HG03565 (cell line): ENCODE data around the gene CCR8.

Experiments
- ATAC-seq: cut with Tn5 transposase; IDR thresholded peaks from one replicate; pipeline ENCODE4 v1.9.1; 2021; ENCODE audit warnings: mild to moderate bottlenecking, moderate library complexity; ENCODE audit not compliant: unreplicated experiment

Gene CCR8, protein sequence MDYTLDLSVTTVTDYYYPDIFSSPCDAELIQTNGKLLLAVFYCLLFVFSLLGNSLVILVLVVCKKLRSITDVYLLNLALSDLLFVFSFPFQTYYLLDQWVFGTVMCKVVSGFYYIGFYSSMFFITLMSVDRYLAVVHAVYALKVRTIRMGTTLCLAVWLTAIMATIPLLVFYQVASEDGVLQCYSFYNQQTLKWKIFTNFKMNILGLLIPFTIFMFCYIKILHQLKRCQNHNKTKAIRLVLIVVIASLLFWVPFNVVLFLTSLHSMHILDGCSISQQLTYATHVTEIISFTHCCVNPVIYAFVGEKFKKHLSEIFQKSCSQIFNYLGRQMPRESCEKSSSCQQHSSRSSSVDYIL

DNA sequence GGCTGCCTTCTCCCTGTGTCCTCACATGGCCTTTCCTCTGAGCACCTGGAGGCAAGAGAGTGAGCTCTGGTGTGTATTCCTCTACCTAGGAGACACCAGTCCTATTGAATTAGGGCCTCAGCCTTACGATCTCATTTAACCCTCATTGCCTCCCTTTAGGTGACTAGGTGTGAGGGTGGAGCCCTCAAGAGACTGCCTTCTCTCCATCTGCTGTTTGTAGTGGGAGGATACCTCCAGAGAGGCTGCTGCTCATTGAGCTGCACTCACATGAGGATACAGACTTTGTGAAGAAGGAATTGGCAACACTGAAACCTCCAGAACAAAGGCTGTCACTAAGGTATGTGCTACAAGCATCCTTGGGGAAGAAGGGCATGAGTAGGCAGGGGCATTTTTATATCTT, at the start of gene CCR8:
Gene CCR8 (plus strand): TSS at position 217 of the 400 bp plus-strand sequence. CDS start 2,623 bp downstream, outside the sequence.
- ATAC-seq: no peak

DNA sequence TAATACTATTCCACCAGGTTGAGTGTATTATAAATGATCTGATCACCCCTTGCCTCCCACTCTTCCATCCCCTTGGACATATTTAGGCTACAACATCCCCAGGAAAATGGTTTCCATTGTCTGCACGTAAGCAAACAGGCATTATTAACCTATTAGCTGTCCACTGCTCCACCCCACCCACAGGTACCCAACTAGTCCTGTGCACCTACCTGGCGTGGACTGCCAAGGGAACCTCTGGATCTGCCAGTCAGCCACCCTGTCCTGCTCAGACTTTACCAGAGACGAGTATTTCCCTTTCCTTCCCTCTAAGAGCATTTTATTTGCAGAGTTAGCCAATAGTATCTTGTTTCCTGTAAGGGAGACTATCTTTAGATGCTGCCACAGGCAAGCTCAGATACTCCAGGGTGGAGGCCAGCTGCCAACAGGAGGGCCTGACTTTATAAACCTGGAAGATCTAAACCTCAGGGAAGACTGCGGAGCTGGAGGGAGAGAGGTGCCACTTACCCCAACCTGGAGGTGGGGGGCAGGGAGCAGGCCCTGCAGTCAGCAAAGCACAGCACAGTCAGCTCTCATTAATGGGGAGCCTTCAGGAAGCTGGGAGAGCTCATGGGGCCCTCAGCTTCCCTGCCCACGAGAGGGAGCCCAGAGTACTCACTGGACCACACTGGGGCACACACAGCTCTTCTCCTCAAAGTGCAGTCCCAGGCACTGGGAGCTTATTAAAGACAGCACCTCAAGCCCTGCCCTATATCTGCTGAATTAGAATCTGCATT, 49.6 kb upstream of the CCR8 start, which contains the start of gene CX3CR1:
Gene CX3CR1 (minus strand): TSS at position 292 of the 773 bp plus-strand sequence. CDS start 13,527 bp downstream, outside the sequence.
- no peak for ATAC-seq

DNA sequence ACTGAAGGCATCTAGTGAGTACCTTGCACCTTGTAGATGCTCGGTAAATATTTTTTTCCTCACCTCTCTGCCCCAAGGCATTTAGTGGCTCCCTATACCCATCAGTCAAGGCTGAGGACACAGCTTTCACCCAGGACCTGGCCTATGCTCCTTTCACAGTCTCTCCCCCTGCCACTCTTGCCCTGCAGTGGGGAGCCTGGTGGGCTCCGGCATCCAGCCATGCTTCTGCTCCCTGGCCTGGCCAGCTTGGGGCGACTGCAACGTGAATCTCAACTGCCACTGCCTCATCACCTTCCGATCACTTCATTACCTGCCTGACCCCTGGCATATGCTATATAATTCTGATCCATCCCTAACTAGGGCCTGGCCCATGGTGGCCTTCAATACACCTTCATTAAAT, 48.9 kb upstream of the CCR8 start:
- ATAC-seq: no peak

DNA sequence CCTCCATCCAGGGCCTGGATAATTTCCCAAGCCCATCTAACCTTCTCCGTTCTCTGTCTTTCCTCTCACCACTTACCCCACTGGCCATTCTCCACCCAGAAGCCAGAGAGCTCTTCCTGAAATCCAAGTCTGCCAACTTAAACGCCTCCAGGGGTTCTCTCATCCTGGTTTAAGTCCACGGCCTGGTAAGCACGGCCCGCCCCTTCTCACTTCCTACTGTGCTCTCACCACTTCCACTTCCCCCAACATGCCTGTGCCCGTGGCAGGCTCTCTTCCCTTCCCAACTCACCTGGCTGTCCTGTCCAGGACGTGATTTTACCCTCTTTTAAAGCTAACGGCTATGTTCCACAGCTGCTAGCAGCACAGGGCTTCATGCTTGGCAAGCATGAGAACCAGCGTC, 48.0 kb upstream of the CCR8 start:
- ATAC-seq: no peak

DNA sequence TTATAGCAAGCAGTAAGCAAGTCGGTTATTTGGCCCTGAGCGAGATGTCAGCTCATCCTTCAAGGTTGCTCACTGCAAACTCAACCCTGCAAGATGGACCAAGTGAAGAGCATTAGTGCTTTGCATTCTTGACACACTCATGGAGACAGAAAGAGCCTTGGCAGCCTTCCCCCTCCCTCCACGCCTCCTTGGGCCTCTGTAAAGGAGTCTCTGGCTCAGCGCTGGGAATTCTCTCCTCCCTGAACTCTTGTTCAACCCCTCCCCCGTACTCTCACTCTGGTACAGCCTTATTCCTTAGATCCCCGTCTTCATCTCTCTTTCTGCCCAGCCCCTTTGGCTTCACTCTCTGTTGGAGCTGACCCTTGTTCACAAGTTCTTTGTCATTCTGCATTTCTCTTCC, 47.5 kb upstream of the CCR8 start:
- no peak for ATAC-seq

DNA sequence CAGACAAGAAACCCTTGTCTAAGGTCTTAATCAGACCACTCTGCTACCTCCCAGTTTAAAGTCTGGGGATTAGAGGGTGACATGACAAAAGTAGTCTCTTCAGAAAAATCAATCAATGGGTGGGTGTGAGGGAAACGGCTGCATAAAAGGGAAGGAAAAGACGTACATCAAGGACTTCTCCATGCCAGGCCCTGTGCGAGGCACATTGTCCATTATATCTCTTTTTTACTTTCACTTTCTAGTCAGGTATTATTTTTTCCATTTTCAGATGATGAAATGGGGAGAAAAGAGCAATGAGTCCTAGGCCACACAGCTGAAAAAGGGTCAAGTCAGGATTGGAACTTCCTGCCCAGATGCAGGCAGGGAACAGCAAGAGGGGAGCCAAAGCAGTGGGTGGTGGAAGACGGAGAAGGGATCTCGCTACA, 45.0 kb upstream of the CCR8 start:
- ATAC-seq: no peak

DNA sequence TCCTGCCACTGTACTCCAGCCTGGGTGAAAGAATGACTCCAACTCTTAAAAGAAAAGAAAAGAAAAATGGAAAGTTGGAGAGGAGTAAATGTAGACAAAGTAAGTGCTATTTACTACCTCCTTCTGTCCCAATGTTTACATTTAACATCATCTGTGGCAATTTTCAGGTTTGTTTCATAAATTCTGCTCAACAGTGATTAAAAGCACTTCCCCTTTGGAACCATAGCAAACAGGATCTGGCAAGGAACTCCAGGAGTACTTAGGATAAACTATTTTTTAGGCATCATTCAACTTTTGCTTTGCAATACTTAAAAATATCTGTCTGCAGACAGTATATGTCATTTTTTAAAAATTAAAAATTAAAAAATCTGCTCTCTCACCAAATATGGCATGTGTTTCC, 44.2 kb upstream of the CCR8 start:
- ATAC-seq: no peak

DNA sequence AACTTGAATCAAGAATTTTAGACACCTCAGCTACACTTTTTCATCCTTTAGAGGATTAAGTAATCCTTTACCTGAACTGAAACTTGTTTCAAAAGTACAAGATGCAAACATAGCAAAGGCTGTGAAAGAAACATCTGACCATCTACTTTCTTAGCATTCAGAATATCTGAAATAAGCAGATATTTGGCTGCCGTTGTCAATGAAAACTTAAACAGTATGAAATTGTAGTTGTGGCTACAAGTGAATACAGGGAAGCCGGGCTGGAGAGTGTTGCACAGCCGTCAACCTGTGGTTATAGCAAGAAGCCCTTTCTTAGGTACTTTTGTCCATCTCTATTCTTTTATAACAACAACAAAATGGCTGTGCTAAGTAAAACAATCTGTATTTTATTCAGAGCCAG, 42.7 kb upstream of the CCR8 start:
- no peak for ATAC-seq

DNA sequence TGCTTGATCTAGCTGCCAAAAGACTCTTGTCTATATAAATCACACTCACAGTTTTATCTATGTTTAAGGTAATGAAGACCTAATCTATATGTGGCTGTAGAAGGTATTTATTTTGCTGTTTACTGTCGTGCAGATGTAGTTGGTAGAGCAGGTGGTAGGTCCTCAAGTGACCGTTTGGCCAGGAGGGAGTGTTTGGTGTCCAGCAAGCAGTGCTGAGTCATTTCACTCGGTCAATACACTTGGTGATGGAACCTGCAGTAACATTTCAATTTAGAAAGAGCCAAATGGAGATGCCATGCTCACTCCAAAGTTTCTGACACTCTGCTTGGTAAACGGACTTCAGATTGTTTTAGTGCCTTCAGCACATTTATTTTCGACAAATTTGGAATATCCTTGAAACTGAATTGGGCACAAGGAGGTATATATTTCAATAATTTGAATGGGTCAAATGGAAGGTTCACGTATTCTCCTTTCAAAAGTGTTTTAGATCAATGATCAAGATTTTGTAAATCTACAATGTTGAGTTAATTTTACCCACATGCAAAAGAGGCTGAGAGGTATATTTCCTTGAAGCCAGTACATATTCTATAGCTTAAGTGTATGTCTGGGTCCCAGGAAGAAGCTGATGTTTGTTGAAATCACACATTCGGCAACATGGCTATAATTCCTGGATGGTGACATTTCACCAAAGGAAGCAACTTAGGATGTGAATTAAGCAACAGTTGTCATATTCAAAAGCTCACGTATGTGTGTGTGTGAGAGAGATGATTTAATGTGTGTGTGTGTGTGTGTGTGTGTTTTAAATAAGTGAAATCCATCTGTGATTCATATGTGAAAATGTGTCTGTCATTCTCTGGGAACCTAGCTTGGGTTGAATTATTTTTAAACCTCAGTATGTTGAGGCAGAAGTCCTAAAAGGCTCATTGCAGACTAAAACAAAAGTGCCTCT, 42.0 kb upstream of the CCR8 start:
- ATAC-seq: no peak

DNA sequence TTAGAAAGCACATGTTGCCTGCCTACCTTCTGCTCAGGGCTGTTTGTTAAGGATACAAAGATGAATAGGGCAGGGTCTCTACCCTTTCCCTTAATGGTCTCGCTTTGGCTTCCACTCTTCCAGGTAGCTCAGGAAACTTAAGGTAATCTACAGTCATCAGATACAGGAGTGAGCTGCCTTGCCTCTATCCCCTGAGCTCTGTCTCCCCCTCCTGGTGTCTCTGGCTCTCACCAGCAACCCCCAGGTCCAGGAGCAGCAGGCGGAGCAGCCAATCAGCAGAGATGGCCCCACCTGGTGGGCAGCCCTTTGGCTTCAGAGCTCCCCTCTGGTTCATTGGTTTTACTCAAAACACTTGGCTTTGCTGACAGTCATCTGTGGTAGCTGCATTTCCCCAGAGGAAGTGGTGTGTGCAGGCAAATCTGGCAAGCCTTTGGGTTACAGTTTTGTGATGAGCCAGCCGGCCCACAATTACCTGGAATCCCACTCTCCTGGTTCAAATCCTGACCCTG, 41.2 kb upstream of the CCR8 start:
- ATAC-seq: peak; percentile 96

DNA sequence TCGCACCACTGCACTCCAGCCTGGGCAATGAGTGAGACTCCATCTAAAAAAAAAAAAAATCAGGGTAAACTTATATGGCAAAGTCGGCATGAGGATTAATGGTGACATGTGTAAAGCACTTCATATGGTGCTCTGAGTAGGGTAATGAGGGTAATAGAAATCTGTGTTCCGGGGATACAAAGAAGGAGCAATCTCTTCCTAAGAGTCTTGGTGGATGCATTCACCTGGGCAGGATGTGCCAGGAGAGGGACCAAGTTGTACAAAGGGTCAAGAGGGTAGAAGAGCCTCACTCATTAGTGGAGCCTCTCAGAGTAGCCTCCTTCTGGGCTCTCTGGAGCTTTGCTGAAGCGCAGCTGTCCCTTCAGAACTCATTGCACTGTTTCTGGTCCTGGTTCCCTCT, 40.4 kb upstream of the CCR8 start:
- ATAC-seq: no peak

DNA sequence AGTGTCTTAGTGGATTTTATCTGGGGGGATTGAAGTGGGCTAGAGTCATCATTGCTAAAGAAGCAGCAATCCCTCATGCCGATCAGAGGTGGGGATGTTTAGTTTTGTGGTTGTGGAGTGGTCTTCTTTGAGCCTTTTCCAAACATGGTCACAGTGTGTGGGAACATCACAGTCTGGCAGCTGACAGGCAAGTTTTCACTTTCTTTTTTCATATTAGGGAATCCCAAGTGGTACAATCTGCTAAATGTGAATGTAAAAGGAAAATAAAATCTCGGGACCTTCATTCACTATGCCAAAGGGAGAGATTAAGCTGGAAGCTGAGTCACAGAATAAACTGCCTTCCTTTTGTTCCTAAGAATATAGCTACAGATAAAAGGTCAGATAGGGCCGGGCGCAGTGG, 39.3 kb upstream of the CCR8 start:
- no peak for ATAC-seq

DNA sequence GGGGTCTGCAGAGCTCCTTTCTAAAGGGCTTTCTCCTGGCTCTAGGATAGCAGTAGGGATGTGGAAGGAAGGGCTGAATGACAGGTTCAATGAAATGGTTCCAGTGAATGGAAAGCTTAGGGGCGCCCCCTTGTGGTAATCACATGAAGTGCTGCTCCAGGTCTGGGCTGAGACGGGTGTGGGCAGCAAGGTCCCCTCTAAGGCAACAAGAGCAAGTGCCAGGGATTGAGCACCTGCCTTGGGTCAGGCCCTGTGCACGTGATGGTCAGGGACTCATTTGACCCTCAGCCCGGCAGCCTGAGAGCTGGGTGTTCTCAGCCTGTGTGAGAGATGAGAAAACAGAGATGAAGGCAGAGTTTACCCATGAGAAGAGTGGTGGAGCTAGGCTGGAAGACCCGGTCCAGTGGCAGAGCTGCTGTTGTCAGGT, 37.6 kb upstream of the CCR8 start:
- ATAC-seq: no peak

DNA sequence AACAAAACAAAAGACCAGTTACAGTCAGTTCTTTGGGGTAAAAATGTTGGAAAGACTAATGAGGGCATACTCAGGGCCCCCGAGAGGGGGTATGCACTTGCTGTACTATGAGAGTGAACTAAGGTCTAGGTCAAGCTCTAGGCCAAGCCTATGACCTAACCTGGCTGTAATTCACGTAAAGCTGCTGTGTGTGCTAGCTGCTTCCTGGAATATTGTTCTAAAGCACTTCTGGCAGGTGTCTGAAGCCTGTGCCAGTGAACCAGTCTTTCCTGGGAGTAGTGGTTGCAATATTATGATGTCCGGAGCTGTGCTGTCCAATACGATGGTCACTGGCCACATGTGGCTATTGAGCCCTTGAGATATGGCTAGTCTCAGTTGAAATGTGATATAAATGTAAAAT, 36.5 kb upstream of the CCR8 start:
- no peak for ATAC-seq

DNA sequence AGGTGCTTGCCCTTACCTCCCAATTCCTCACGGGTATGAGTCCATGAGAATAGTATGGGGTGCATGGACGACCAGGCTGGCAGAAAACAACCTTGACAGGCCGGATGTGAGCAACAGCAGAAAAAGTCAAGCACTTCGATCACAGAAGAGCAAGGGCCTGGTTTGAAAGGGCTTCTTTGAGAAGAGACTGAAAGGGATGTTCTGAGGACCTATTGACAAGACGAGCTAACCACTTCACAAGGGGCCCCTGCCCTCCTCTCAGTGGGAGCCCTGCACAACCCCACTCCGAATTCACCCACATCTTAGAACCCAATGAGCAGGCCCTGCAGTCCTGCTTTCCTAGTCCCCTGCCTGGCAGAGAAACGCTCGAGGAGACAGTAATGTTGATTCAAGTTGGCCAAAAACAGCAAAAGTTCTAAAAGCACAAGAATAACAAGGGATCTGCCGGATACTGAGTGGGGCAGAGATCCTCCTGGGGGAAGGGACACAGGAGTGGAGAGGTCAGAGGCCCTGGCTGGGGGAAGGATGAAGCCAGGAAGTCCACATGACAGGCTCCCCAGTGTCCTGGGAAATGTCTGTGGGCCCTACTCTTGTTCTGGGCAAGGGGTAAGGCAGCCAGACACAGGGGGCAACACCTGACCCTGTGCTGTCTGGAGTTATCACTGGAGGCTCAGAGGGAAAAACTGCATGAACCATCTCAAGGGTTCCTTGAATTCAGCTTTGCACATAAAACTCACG, 34.9 kb upstream of the CCR8 start:
- ATAC-seq: no peak

DNA sequence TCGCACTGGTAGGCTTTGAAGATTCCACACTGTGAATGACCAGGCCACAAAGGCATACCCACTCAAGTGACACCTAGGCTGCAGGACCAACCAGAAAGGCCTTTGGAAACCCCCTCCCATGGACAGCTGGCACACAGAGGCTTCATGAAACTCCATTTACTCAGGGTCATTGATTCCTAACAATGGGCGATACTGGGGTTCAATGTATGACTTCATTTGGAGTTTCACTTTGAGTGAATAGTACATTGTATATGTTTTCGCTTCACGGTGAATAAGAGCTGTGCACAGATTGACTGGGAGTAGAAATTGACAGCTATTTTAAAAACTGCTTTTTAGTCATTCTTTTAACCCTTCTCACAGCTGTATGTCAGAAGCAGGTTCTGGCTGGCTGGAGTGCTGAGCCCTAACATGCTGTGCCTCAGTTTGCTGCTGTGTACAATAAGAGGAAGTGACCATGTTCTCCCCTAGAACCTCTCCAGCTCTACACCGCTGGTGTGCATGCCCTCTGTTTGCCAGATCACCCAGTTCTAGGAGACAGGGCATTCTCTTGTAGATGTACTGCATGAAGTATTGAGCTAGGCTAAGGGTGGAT, 34.2 kb upstream of the CCR8 start:
- peak; percentile 78 for ATAC-seq

DNA sequence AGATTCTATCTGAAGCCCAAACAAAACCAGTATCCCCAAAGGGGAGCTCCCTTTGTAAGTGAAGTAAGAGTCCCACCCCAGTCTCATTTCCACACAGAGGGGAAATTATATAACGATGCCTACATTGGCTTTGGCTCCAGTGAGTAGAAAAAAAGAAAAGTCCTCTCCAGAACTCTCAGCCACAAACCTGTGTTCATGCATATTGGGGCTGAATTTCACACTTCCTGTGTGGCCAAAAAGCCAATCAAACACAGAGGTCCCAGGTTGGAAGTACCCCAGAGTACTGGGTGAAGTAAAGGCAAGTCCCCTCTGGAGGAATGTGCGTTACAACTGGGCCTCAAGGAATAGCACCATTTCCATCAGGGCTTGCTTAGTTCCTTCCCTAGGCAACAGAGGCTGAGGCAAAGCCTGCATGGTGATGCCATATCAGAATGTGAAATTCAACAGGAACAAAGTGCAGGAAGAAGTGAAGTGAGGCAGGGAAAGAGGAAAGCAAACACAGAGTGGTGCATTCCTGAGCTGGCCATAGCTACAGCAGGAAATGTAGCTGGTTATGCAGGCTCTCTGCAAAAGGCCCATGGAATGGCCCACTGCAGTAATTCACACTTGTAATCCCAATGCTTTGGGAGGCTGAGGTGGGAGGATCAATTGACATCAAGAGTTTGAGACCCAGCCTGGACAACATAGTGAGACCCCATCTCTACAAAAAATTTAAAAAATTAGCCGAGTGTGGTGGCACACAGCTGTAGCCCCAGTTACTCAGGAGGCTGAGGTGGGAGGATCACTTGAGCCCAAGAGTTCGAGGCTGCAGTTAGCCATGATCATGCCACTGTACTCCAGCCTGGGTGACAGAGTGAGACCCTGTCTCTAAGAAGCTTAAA, 33.1 kb upstream of the CCR8 start:
- no peak for ATAC-seq

DNA sequence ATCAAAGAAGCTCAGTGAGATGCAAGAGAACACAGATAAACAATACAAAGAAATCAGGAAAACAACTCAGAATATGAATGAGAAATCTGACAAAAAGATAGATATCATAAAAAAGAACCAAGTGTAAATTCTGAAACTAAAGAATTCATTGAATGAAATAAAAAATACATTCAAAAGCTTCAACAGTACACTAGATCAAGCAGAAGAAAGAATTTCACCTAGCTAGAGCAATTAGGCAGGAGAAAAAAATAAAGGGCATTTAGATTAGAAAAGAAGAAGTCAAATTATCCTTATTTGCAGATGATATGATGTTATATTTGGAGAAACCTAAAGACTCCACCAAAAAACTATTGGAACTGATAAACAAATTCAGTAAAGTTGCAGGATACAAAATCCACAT, 30.2 kb upstream of the CCR8 start:
- ATAC-seq: no peak

DNA sequence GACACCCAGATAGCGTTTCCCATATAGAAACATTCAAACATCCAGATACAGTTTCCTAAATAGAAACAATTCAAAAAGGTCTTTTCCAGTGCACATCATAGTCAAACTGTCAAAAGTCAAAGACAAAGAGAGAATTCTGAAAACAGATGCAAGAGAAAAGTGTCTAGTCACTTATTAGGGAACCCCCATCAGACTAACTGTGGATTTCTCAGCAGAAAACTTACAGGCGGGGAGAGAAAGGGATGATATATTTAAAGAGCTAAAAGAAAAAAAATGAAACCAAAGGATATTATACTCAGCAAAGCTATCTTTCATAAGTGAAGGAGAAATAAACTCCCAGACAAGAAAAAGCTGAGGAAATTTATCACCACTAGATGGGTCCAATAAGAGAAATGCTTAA, 27.3 kb upstream of the CCR8 start:
- ATAC-seq: no peak
